ENCODE results near the gene TOMM5.

- TF ChIP-seq CTCF (IDR thresholded peaks at IDR 0.05) (no peak), POLR2A (IDR thresholded peaks at IDR 0.05) (no peak)
Observed at GRCh38 chr9:37559855-37560592, 32.4 kb downstream of the TOMM5 start.

Data from lower leg skin (tissue), 3 donors.